GM19395 (cell line): ENCODE data around the gene SOX30.

Experiments used
- ATAC-seq: cut with Tn5 transposase; IDR thresholded peaks from one replicate; pipeline ENCODE4 v1.9.1; 2021; ENCODE audit warnings: mild to moderate bottlenecking, moderate library complexity; ENCODE audit not compliant: unreplicated experiment

The SOX30 gene

DNA sequence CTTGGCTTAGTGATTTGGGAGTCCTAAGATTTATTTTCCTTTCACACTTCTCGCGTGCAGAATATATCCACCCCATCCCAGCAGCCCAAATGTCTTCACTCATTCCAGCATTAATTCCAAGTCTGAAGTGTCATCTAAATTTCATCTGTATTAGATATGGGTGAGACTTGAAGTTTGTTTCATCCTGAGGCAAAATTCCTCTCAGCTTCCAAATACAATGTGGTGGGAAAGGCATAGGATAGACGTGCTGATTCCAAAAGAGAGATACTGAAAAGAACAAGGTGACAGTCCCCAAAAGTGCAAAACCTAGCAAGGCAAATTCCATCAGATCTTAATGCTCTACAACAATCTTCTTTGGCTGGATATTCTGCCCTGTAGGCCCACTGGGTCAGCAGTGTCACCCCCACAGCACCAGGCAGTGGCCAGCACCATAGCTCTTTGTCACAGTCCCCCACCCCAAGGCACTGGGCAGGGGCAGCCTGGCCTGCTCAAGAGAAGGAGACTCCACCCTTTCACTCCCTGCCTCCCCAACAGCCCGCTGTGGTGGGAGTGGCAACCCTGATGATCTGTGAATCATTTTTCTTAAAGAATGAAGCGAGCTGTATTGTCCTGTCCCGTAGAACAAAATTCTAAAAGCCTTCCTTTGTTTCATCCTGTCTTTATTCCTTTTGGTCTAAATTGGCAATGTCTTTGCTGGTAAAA is 74.0 kb downstream of the SOX30 start:
- no peak for ATAC-seq

DNA sequence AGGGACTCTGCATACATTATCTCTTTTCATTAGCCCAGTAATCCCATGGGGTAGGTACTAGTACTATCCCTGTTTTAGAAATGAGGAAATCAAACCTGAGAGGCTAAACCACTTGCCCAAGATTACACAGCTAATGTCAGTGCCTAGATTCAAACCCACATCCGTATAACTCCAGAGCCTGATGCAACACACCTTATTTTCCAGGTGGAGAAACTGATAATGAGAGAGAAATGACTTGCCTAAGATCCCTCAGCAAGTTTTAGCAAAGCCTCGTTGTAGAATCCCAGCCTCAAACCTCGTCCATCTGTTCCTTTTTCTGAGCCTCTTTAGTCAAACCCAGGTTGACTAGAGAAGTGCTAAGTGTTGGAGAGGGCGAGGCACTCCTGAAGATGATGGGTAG is 75.6 kb downstream of the SOX30 start:
- ATAC-seq, result no peak
